CD14-positive monocyte (primary cell): Measurements from ENCODE around the gene DLG4. TPM values are rescaled to one million over a fixed set of nuclear protein-coding genes. Genes with fewer than 3 reads are reported as not detected.
A peak's percentile ranks its signal among the peaks of the same experiment; 100 is the strongest.

Experiments
- DNase-seq, 3 donors: peaks; one replicate each; pipeline ENCODE4 v3.0.0-alpha.2; 2011 to 2022
- H2AFZ ChIP-seq: 2 replicates; pipeline ENCODE4 v1.6.0; 2012; ENCODE audit warnings: mild to moderate bottlenecking, low read depth, low read length, inconsistent platforms; ENCODE audit not compliant: insufficient read depth, poor library complexity, severe bottlenecking
- H3K27ac ChIP-seq, 2 donors: 1 replicate in 1 of 2; 2 replicates in 1 of 2; pipeline ENCODE4 v1.5.1; 2012 to 2013; ENCODE audit warnings: low read length in 2 of 2, control low read depth in 1 of 2, inconsistent platforms in 1 of 2, low read depth in 1 of 2, mild to moderate bottlenecking in 1 of 2
- H3K27me3 ChIP-seq, 2 donors: one replicate each; pipeline versions ENCODE4 v1.6.0 to v1.6.1; 2011 to 2013; ENCODE audit warnings: low read length in 2 of 2; ENCODE audit not compliant: control insufficient read depth in 2 of 2, insufficient read depth in 2 of 2
- H3K36me3 ChIP-seq, 2 donors: replicated peaks in 1 of 2; 1 replicate in 1 of 2; 2 replicates in 1 of 2; pipeline versions ENCODE4 v1.5.1 to v1.6.1; 2012 to 2013; ENCODE audit warnings: low read length in 2 of 2, control low read depth in 1 of 2, inconsistent platforms in 1 of 2, mild to moderate bottlenecking in 1 of 2; ENCODE audit not compliant: insufficient read depth in 2 of 2, control insufficient read depth in 1 of 2
- H3K4me1 ChIP-seq, 2 donors: 1 replicate in 1 of 2; 2 replicates in 1 of 2; pipeline versions ENCODE4 v1.5.1 to v1.6.1; 2012 to 2013; ENCODE audit warnings: low read length in 2 of 2, control low read depth in 1 of 2, inconsistent platforms in 1 of 2, mild to moderate bottlenecking in 1 of 2, moderate library complexity in 1 of 2; ENCODE audit not compliant: insufficient read depth in 2 of 2, control insufficient read depth in 1 of 2
- H3K4me2 ChIP-seq: replicated peaks from 2 replicates; pipeline ENCODE3; 2012; ENCODE audit warnings: low read length, moderate library complexity, mild to moderate bottlenecking; ENCODE audit not compliant: poor library complexity, severe bottlenecking; ENCODE audit errors: extremely low read depth
- H3K4me3 ChIP-seq, 3 experiments: fragments of 200-600 bp in 1 of 3; sonication (generic) in 1 of 3; replicated peaks in 1 of 3; 1 replicate in 2 of 3; 2 replicates in 1 of 3; pipeline ENCODE4 v1.5.1; 2011 to 2013; ENCODE audit warnings: low read length in 3 of 3, mild to moderate bottlenecking in 3 of 3, control low read depth in 2 of 3, low read depth in 2 of 3, inconsistent platforms in 1 of 3, moderate library complexity in 1 of 3
- H3K79me2 ChIP-seq: 2 replicates; pipeline ENCODE4 v1.6.0; 2012; ENCODE audit warnings: mild to moderate bottlenecking, control low read depth, inconsistent platforms, low read length, moderate library complexity; ENCODE audit not compliant: insufficient read depth
- H3K9ac ChIP-seq: 2 replicates; pipeline ENCODE4 v1.6.0; 2017; ENCODE audit warnings: low read length, mild to moderate bottlenecking; ENCODE audit not compliant: insufficient read depth, poor library complexity, severe bottlenecking
- H3K9me3 ChIP-seq, 2 donors: replicated peaks in 1 of 2; 1 replicate in 1 of 2; 2 replicates in 1 of 2; pipeline versions ENCODE4 v1.5.1 to v1.6.1; 2012 to 2013; ENCODE audit warnings: low read length in 2 of 2, control low read depth in 1 of 2; ENCODE audit not compliant: control insufficient read depth in 1 of 2, insufficient read depth in 1 of 2
- H4K20me1 ChIP-seq: 2 replicates; pipeline ENCODE4 v1.6.0; 2012; ENCODE audit warnings: mild to moderate bottlenecking, low read length, control low read depth, moderate library complexity; ENCODE audit not compliant: insufficient read depth
- H3K27ac Mint-ChIP-seq, 7 donors: one replicate each; pipeline ENCODE4 v1.8.0; 2020; ENCODE audit warnings: mild to moderate bottlenecking in 7 of 7, mixed read lengths in 7 of 7, moderate library complexity in 6 of 7, inconsistent platforms in 2 of 7
- H3K27me3 Mint-ChIP-seq, 3 donors: one replicate each; pipeline ENCODE4 v1.8.0; 2021 to 2022; ENCODE audit warnings: low read depth in 3 of 3, mild to moderate bottlenecking in 3 of 3, mixed read lengths in 3 of 3, moderate library complexity in 3 of 3, inconsistent platforms in 1 of 3
- H3K36me3 Mint-ChIP-seq, 2 donors: one replicate each; pipeline ENCODE4 v1.8.0; 2020; ENCODE audit warnings: mixed read lengths in 2 of 2, inconsistent platforms in 1 of 2, mild to moderate bottlenecking in 1 of 2
- H3K4me1 Mint-ChIP-seq: one replicate; pipeline ENCODE4 v1.8.0; 2020; ENCODE audit warnings: mild to moderate bottlenecking, mixed read lengths
- H3K4me3 Mint-ChIP-seq, 2 donors: one replicate each; pipeline ENCODE4 v1.8.0; 2020; ENCODE audit warnings: mild to moderate bottlenecking in 2 of 2, mixed read lengths in 2 of 2, moderate library complexity in 1 of 2
- H3K9me3 Mint-ChIP-seq, 7 donors: one replicate each; pipeline ENCODE4 v1.8.0; 2020 to 2022; ENCODE audit warnings: mixed read lengths in 7 of 7, mild to moderate bottlenecking in 6 of 7, moderate library complexity in 6 of 7, inconsistent platforms in 2 of 7
- CTCF ChIP-seq: fragments of 200-600 bp; IDR thresholded peaks from one replicate; pipeline ENCODE4 v1.8.0; 2022; ENCODE audit warnings: antibody characterized with exemption, mild to moderate bottlenecking
- WGBS: methylation state at CpG from one replicate; pipeline ENCODE4 v1.1.5; 2013; ENCODE audit warnings: missing lambda C conversion rate; ENCODE audit not compliant: insufficient coverage; 5-methylcytosine and 5-hydroxymethylcytosine counted together
- intact Hi-C, 2 donors: fragments of 100-400 bp; cut with micrococcal nuclease; formaldehyde crosslinking; loops; one replicate each; pipeline versions ENCODE4 v1.15.0 to v1.15.1; 2023
- polyA plus RNA-seq, 3 donors: library from polyadenylated mRNA; depleted of rRNA in 1 of 3; unstranded in 2 of 3; stranded (reverse) in 1 of 3; fragments of 300-500 nt in 2 of 3; fragments of >200 nt in 1 of 3; fragmentation: Illumina TruSeq in 2 of 3; gene quantifications; 1 replicate in 2 of 3; 2 replicates in 1 of 3; pipeline ENCODE4 v1.2.3, GENCODE V29; 2012 to 2021

Gene DLG4
- polyA plus RNA-seq, 3 donors: 0.37 to 42.6 (median 0.39) TPM

DNA sequence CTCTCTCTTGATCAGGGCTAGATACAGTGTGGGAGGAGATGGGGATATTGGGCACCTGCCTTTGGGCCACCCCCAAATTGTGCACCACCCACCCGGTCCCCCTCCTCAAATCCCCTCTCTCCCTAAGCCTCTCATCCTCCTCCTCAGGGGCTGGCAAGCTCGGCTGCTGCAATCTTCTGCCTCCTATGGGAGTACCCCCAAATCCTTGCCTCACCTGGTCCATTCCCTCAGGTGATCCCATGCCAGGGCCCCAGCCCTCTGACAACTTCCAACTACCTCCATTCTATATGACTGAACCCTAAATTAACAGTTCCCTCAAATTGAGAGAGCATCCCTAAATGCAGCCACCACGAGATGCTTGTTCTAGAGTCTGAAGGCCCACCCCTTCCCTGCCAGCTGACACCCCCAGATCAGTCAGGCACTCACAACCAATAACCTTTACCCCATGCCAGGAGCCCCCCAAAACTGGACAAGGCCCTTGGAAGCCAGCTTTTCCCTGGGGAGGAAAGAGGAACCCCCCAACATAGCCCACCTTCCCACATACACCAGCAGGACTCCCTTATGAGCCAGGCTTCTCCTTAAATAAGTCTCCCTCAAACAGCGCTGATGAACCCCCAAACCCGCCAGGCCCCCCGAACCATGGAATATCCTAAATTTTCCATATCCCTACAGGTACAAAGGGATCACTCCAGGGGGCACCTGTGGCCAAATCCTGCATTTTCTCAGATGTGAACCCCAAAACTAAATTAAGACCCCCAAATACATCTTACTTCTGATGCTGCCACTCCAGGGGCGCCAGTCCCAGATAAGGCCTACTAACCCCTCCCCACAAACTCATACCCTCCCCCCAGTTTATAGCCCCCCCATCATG is 3.2 kb downstream of the DLG4 start:
- Histone ChIP-seq H4K20me1 (peaks cover 52% of the 10 kb centered on the region), H3K4me1 (peaks cover 71 to 76% of the 10 kb centered on the region in 2 donors), H3K79me2 (peaks cover 64% of the 10 kb centered on the region), H3K27me3 (no peaks in the 10 kb centered on the region), H3K27ac (no peak overlapping the region), H3K9ac (peak overlapping the region; percentile 45), H3K4me3 (peak overlapping the region; percentile 36 to 81 (median 47)), H3K36me3 (peaks cover 0 to 4% of the 10 kb centered on the region in 2 donors), H3K9me3 (no peaks in the 10 kb centered on the region), H3K4me2 (peak overlapping the region; percentile 90), H2AFZ (no peak overlapping the region)
- no peak for TF ChIP-seq CTCF
- Mint-ChIP-seq H3K4me3 (peak overlapping the region; percentile 68 to 87), H3K36me3 (peaks cover 4 to 10% of the 10 kb centered on the region in 2 donors), H3K27ac (peak overlapping the region; percentile 37 to 97 (median 82)), H3K27me3 (peaks cover 2 to 12% (median 3%) of the 10 kb centered on the region in 3 donors), H3K9me3 (peaks cover 0 to 2% (median 0%) of the 10 kb centered on the region in 7 donors), H3K4me1 (peaks cover 79% of the 10 kb centered on the region)
- 16% methylated on average over 6 of the region's 7 CpGs for WGBS
- intact Hi-C loops: loop anchor here in 1 of 2 donors (5.0 to 10.0 kb wide), 2 partner anchors 36 to 188 kb away; partner anchors contain the start of genes CTDNEP1, ELP5, NLGN2 and TMEM256
- no peak for DNase-seq

DNA sequence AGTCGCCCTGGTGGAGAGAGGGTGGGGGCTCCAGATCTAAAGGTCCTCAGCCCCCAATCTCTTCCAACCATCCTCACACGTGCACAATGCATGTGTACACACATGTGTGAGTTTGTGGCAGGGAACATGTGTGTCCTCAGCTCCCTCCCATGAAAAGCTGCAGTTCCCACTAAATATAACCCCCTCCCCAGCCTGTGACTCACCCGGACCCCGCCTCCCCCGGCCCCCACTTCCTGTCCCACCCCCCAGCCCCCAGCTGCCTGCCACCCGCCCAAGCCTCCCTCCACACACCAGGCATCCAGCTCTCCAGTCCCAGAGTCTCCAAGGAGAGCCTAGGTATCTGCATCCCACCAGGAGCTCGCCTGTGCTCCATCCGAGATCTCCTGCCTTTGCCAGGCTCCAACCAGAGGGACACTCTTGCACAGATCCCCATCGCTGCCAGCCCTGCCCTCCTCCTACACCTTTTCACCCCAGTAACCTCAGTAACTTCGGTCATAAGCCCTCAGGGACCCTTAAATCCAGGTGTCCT is 3.9 kb downstream of the DLG4 start:
- H3K27me3 ChIP-seq: no peaks in the 10 kb centered on the region
- Mint-ChIP-seq H3K4me3 (peak overlapping the region; percentile 69 to 75), H3K36me3 (peaks cover 0 to 5% of the 10 kb centered on the region in 2 donors), H3K9me3 (peaks cover 0 to 2% (median 0%) of the 10 kb centered on the region in 7 donors), H3K27ac (peak overlapping the region in 6 of 7 donors; percentile 25 to 100 (median 98)), H3K27me3 (peaks cover 2 to 11% (median 3%) of the 10 kb centered on the region in 3 donors), H3K4me1 (peaks cover 74% of the 10 kb centered on the region)
- no peak for TF ChIP-seq CTCF
- peak overlapping the region; percentile 8 to 71 for H3K27ac ChIP-seq
- DNase-seq: no peak
- peaks cover 46% of the 10 kb centered on the region for H4K20me1 ChIP-seq
- peaks cover 63 to 68% of the 10 kb centered on the region in 2 donors for H3K4me1 ChIP-seq
- H3K4me2 ChIP-seq: peak overlapping the region; percentile 90
- no peak overlapping the region for H3K9ac ChIP-seq
- intact Hi-C loops: loop anchor here in 1 of 2 donors (2.0 to 10.0 kb wide), 3 partner anchors 19 to 189 kb away; partner anchors contain the start of genes CTDNEP1, DVL2, ELP5 and NLGN2
- no peak overlapping the region for H2AFZ ChIP-seq
- WGBS: 33% methylated on average over 4 of the region's 10 CpGs
- peak overlapping the region in 1 of 3 experiments; percentile 83 for H3K4me3 ChIP-seq
- peaks cover 63% of the 10 kb centered on the region for H3K79me2 ChIP-seq
- no peaks in the 10 kb centered on the region for H3K36me3 ChIP-seq
- no peaks in the 10 kb centered on the region for H3K9me3 ChIP-seq
